ENCODE results near the gene AMELX. TPM values are rescaled to one million over a fixed set of nuclear protein-coding genes. Genes with fewer than 3 reads are reported as not detected.

Gene AMELX
- total RNA-seq: not detected

DNA sequence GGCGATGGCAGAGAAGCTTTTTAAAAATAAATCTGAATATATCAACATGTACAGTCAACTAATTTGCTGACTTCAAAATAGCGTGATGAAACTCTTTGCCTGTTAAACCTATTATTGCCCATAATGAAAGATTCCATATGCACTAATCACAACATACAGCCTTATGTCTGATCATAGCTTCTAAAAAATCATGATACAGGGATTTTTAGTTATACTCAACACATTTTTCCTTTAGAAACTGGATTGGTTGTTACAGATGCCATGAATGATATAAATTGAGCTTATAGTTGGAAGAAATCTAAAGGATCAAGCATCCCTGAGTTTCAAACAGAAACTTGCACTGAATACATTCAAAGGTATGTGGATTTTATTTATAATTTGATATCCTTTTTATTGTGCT, at the start of gene AMELX:
Gene AMELX (plus strand): TSS at position 301 of the 400 bp plus-strand sequence. CDS start 1,376 bp downstream, outside the sequence.

Small RNAs within 50 kb of the gene (small RNA-seq; reads per million reads assigned to genes)
- gene MIR548AX: not detected

Other genes starting within 250 kb of the AMELX start
- 17.1 TPM for gene HCCS, start 182.1 kb upstream of the AMELX start, total RNA-seq

Measured in diencephalon (tissue), 1 donor.